NCI-H82 treated with DMSO at 0.1 percent for 48 hours (cell line): ENCODE data around the gene SYF2.
A peak's percentile ranks its signal among the peaks of the same experiment; 100 is the strongest.
"Not testable (repeated sequence)": the region's sequence is repeated elsewhere in the genome, so short reads cannot be mapped to it uniquely, and the experiment has no call there.

Experiments used
- DNase-seq: peaks from one replicate; lab custom pipeline; 2025; ENCODE audit not compliant: unreplicated experiment; lab: John Stamatoyannopoulos, UW

Gene SYF2

GRCh38 chr1:25208092-25208491 is 24.2 kb downstream of the SYF2 start:
- no peak for DNase-seq

DNA sequence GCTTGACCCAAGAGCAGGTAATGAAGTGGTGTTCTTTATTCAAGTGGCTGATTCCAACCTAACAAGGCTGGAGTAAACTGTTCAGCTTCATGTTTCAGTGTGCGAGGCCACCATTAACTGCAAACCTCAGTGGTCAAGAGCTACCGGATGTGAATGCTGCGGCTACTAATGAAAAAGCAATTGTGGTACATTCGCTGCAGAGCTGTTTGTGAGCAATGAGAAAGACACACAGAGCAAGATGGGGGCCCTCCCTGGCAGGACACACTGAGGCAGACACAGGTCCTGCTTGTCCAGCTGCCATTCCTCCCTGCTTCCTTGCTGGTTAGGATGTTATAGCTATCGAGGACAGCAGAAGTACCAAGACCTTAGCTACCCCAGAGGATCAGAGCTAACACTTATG is 26.1 kb downstream of the SYF2 start:
- no peak for DNase-seq

GRCh38 chr1:25205786-25206185 is 26.5 kb downstream of the SYF2 start:
- no peak for DNase-seq

GRCh38 chr1:25204797-25205480 is 27.4 kb downstream of the SYF2 start:
- DNase-seq, result peak; percentile 16

DNA sequence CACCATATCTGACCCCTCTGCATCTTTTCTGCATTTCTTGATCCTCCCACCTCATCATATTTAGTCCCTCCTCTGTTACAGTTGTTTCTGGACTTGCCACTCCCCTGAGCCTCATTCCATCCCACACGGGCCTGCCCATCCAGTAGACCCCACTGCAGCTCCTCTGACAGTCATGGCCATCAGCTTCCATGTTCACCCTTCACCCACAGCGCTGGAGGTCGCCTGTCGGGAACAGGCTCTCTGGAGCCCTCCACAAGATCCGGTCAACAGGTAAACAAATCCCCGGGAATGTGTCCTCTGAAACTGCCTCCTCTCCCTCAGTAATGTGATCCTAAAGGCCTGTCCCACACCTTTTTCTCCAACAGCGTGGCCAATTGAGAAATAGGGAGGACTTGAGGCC is 31.3 kb downstream of the SYF2 start:
- DNase-seq, result no peak

DNA sequence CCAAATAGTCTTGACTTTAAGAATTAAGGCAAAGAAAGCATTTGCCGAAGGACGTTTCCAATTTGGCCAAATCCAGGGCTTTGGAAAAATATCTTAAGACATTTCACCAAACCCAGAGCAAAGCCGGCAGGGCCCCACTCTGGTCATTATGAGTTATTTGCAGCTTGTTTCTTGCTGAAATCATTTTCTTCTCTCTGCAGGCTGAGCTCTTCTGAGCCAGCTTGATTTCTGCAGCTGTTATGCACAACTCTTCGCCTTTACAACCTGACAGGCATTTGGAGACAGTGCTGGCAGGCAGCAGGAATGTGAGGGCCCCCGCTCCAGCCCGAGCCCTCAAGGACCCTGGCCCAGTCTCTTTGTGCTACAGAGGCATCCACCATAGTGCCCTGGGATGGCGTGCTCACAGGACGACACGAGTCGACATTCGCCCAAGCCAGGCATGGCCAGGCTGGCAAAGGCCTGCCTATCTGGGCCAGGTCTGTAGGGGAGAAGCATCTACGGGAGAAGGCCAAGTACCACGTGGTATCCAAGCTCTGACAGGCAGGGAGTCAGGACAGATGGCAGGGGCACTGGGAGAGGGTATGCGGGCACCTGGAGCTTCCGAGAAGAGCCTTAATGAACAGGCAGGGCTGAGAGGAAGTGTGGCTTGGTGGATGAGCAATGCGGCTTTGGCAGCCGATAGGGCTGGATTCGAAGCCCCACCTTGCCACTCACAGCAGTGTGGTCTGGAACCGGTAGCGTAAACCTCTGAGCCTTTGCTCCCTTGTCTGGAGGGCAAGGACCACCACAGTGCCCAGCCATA is 32.3 kb downstream of the SYF2 start:
- no peak for DNase-seq

GRCh38 chr1:25198663-25199252 is 33.5 kb downstream of the SYF2 start:
- DNase-seq, result no peak

GRCh38 chr1:25197982-25198662 is 34.2 kb downstream of the SYF2 start:
- DNase-seq, result no peak

DNA sequence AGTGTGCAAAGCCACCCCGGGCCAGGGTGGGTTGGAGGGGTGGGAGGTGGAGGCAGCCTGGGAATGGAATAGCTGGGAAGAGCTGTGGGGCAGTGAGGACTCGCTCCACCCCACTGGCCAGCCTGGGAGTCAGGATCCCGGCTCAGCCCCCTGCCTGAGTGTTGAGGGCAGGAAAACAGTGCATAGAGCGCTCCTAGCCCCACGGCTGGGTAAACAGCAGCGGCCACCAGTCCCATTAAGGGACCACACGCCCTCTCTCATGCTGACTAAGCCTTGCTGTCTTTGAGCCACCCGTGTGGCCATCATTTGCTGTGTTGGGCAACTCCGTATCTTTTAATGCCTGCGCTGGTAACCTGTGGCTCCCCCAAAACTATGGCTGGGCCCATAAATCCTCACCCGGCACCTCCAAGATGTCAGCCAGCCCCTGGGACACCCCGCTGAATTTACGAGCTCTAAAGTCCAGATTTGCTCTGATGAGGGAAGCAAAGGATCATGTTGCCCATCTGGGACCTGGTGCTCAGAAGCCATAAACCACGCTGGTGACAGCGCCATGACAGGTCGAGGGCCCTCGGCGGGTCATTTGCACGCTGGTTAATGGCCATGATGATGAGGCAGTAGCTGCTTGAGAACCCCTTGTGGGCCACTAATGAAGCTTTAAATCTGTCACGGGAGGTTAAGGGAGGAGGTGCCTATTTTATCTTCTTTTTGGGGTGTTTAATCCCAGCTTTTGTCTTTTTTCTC is 34.9 kb downstream of the SYF2 start:
- DNase-seq, result no peak

DNA sequence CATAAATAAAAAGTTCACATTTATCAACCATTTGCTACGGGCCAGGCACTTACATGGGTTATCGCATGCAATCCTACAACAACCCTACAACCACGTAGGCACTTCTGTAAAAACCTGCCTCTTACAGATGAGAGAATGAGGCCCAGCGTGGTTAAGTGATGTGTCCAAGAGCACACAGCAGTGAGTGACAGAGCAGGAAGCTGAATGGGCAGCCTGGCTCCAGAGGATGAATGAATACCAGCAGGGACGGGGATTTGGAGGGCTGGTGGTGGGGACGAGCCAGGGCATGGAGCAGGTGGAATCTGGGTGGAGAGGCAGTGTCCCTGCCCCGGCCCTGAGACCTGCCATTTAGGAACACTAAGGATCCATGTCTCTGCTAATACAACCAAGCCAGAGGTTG is 35.5 kb downstream of the SYF2 start:
- no peak for DNase-seq

DNA sequence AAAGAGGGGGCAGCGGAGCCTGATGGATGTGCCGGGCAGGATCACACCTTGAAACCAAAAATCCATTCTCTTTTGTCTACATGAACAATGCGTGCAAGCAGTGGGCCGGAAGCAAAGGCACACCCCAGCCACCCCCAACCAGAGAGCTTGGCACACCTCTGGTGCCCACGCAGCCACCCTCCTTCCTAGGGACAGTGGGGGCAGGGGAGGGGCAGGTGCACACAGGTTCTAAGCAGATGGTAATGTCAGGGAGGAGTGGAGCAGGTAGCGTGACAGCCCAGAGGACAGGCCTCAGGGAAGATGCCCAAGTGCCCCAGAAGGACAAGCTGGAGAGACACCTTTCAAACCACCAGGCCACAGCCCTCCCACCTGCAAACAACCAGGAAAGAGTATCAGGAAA is 36.5 kb downstream of the SYF2 start:
- DNase-seq, result no peak

DNA sequence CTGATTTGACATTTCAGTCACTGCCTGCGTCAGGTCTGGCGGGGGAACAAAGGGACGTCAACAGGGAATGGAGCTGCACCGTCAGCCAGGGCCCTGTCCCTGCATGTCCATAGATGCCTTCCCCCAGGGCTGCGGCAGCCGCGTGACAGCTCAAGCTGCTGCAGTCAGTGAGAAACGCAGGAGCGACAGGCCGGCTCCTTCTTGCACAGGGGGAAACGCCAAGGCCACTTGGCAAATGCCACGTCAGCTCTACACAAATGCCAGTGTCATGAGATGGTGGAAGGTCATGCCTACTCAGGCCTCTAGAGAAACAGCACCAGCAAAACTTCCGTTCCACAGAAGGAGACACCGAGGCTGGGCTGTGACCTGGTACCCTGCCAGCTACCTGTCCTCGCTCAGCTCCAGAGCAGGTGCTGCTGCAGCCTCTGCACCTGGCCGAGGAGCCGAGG is 37.7 kb downstream of the SYF2 start:
- DNase-seq, result no peak

DNA sequence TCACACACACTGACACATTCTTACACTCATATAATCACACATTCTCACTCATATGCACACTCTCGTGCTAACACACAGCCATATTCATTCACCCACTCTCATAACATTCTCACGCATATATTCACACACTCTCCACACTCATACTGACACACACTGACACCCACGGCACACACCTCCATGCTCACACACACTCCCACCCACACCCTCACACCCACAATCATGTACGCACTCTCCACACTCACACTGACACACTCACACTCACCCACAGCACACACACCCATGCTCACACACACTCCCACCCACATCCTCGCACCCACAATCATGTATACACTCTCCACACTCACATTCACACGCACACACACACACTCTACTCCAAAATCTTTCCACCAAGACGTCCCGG is 38.2 kb downstream of the SYF2 start:
- DNase-seq, result no peak

DNA sequence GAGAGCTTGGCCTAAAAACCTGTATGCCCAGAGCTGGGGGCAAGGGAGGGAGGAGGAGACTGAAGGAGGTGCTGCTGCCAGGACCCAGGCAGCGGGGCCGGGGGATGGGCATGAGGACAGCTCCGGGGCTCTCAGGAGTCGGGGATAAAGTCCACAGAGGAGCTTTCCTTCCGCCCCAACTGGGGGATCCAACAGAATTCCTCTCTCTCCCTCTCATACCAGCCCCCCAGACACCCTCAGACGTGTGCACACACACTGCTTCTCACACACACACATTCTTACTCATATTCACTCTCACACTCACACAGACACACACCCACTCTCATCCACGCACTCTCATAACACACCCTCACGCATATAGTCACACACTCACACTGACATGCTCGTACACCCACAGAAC is 39.1 kb downstream of the SYF2 start:
- DNase-seq, result no peak

DNA sequence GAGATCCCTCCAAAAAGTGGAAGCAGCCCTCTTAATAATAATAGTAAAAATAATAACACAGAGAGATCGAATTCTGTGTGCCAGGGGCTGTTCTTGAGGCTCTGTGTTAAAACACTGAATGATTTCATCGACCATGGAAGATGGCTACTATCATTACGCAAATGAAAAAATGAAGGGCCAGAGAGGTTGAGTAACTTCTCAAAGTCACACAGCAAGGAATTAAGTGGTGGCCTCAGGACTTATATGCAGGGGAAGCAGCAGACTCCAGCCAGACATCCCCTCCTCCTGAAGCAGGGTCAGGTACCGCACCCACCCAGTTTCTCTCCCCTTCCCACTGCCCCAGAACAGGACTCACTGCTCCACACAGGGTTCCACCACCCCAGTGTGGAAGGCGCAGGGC is 40.1 kb downstream of the SYF2 start:
- no peak for DNase-seq

GRCh38 chr1:25190260-25190659 is 42.0 kb downstream of the SYF2 start:
- DNase-seq, result no peak

DNA sequence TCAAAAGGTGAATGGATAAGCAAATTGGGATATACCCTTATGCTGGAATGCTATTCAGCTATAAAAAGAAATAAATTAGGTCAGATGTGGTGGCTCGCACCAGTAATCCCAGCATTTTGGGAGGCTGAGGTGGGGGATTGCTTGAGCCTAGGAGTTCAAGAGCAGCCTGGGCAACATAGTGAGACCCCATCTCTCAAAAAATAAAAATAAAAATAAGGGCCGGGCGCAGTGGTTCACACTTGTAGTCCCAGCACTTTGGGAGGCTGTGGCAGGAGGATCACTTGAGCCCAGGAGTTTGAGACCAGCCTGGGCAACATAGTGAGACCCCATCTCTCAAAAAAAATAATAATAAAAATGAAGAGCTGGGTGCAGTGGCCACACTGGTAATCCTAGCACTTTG is 44.4 kb downstream of the SYF2 start:
- not testable (repeated sequence) for DNase-seq

DNA sequence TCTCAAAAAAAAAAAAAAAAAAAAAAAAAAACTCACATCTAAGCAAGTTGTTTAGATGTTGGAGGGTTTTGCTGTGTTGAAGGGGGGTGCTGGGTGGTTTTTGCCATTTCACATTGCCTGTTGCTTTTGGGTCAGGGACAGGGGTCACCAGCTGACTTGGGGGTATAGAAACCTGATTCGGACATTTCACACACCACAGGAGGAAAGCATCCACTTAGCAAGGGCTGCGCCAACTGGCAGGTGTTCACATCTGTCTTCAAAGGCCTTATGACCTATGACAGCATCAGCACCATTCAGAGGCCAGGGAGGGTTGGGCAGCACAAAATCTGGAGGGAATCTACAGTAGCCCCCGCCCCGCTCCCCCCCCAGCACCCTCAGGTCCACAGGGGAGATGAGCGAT is 45.2 kb downstream of the SYF2 start:
- no peak for DNase-seq

DNA sequence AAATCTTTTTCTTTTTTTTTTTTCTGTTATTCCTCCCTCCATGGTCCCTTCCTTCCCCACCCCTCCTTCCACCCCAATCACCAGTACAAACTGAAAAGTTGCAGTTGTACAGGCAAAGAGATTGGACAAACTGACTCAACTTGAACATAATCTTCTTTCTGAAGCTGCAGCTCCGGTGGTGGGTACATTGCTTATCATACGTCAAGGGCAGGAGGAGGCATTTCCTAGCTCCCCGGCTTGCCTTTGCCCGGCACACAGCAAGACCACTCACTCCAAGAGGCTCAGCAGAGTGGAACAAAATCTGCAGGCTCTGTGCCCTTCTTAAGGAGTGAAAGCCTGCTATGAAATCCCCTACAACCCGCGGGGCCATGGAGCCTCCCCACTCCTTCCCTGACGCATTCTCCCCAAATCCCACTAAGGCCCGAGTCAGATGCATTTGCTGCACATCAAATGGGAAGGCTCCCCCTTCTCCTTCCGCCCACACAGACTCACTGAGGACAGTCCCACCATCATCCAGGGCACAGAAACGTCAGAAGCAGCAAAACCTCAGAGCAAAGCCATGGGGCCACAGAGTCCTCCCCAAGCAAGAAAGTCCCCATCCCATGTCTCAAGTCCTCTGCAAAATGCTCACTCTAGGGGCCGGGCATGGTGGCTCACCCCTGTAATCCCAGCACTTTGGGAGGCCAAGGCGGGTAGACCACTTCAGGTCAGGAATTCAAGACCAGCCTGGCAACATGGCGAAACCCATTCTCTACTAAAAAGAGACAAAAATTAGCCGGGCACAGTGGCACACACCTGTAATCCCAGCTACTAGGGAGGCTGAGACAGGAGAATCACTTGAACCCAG is 45.9 kb downstream of the SYF2 start:
- DNase-seq, result no peak
